Stimulated activated CD8-positive, alpha-beta memory T cell treated with anti-CD3 and anti-CD28 coated beads, Interleukin-12 subunit alpha, Interleukin-12 subunit beta, amount 100 ng/mL, for 4 hours (primary cell): ENCODE measurements around the gene MAGEB17.

Experiments
- DNase-seq: peaks from one replicate; pipeline ENCODE4 v3.0.0-alpha.2; 2020; ENCODE audit warnings: low read depth

MAGEB17 gene

DNA sequence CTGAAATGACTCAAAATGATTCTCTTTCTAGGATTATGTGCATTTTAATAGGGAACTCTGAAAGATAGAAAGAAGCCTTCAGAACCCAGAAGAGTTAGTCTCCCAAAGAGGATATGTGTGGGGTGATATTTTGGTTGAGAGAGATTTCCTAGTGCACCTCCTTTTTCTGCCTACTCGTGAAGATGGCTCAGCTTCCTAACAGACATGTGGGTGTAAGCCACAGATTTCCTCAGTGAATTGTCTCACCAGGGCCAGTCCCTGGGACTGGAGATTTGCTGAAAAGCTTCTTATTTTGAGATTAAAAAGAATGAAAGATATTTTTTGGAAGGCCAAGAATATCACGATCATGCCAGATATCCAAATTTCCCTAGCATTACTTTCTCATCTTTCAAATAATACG lies 42.8 kb downstream of the MAGEB17 start:
- DNase-seq, result no peak

DNA sequence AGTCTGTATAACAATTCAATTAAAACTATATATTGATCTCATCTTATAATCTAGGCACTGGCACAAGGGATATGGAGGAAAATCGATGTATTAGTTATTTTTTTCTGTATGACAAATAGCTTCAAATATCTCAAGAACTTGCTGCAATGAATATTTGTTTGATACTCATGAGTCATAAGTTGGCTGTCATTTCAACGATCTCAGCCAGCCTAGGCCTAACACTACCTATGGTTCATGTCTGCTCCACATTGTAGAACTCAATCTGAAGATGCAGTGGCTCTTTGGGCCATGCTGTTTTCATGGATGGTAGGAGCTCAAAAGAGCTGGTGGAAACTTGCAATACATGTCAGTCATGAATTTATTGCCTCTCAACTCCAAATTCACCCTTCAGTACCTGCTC lies 44.7 kb downstream of the MAGEB17 start:
- DNase-seq, result no peak

DNA sequence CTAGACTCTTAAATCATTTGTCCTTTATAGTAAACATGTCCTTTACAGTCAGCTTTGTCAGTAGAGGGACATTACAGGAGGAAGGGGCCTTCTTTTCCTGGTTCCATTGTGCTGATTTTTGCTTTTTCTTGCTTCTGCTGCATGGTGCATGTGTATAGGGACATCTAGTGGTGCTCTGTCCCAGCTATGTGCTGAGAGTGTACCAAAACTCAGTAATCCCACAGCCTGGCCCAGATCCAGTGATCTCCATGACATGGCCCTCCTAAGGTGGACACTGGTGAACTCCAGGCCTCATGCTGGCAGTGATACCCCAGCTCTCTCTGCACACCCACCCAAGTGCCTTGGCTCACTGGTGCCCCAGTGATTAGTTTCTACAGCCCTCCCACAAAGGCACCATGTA lies 45.2 kb downstream of the MAGEB17 start:
- no peak for DNase-seq

DNA sequence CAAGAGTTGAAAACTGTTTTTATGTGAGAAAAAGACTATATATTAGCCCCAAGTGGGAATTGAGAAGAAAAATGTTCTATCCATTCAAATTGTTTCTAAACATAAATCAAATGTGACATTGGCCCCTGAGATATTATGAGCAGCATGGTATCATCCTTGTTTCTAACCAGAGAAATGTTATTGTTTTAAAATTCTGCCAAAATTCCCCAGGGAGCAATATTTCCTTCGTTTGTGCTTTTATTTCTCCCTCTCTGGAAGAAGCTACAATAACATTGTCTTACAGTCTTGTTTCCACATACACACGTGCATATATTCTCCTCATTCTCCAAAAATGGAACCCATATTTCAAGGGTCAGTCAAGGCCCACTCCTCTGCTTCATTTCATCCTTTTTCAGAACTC lies 46.7 kb downstream of the MAGEB17 start:
- no peak for DNase-seq

DNA sequence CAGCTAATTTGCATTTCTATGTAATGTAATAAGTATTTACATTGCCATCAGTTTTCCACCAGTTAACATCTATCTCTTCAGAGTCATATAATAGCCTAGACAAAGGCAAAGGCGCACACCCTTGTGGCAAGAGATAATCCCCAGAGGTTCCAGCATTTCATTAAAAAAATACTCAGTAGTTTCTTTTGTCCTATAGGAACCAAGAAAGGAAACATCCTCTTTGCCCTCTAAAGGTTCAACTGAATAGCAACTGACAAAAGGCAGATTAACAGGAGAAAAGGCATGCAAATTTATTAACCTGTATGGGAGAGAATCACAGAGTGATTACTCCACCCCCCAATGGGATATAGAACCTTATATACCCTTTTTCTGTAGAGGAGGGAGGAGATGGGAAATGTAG lies 48.4 kb downstream of the MAGEB17 start:
- no peak for DNase-seq
